ENCODE results near the gene FAM151A. TPM values are rescaled to one million over a fixed set of nuclear protein-coding genes. Genes with fewer than 3 reads are reported as not detected.

The FAM151A gene
- polyA plus RNA-seq, 1 donor (not counting 4 experiments of a cell fraction or from before 2014, with no cell fraction given), result 0.07 TPM

GRCh38 chr1:54580856-54581550 is 42.3 kb downstream of the FAM151A start:
- H3K9me3 ChIP-seq (ENCODE audit: control insufficient read depth, low read depth, low read length), result no peaks in the 10 kb centered on the region
- H3K9me1 ChIP-seq (ENCODE audit: control insufficient read depth, extremely low read depth, insufficient read depth, low read length), result peaks cover 2% of the 10 kb centered on the region
- no peak overlapping the region for H3K4me3 ChIP-seq (ENCODE audit: control insufficient read depth in 2 of 3, extremely low read depth in 1 of 3, insufficient read depth in 2 of 3, low read depth in 1 of 3, low read length in 3 of 3)
- H3K4me1 ChIP-seq (ENCODE audit: control insufficient read depth, extremely low read depth, insufficient read depth, low read length), result peaks cover 13% of the 10 kb centered on the region
- no peak for FAIRE-seq
- dilution Hi-C loops (cut with MboI; ENCODE audit: extremely low pct_ligation_motif_present, low sequenced_read_pairs), result no loop called here
- no peaks in the 10 kb centered on the region for H3K79me2 ChIP-seq (ENCODE audit: control insufficient read depth, insufficient read depth, low read length)
- H4K20me1 ChIP-seq (ENCODE audit: control insufficient read depth, extremely low read depth, insufficient read depth, low read length), result no peaks in the 10 kb centered on the region
- H3K27me3 ChIP-seq (ENCODE audit: control insufficient read depth, extremely low read depth, insufficient read depth, low read length), result no peaks in the 10 kb centered on the region
- no peak overlapping the region for H2AFZ ChIP-seq (ENCODE audit: control insufficient read depth, low read length)
- H3K36me3 ChIP-seq (ENCODE audit: control insufficient read depth in 2 of 2, extremely low read depth in 1 of 2, insufficient read depth in 2 of 2, low read length in 2 of 2), result no peaks in the 10 kb centered on the region
- H3K27ac ChIP-seq (ENCODE audit: control insufficient read depth, insufficient read depth, low read length), result peak overlapping the region; percentile 25
- no peak for DNase-seq (ENCODE audit: low read depth, low spot score)
- no peak for TF ChIP-seq EZH2 (IDR thresholded peaks at IDR 0.05; ENCODE audit: low read length)
- TF ChIP-seq CTCF (optimal IDR thresholded peaks at IDR 0.05 in 1 of 3, IDR thresholded peaks at IDR 0.05 in 1 of 3, conservative IDR thresholded peaks at IDR 0.05 in 1 of 3; ENCODE audit: extremely low read depth in 1 of 3, insufficient read depth in 2 of 3, low read length in 3 of 3), result no peak
- peak overlapping the region; percentile 25 for H3K4me2 ChIP-seq (ENCODE audit: control insufficient read depth, extremely low read depth, insufficient read depth, low read depth, low read length)
- peak overlapping the region; percentile 45 for H3K9ac ChIP-seq (ENCODE audit: control insufficient read depth, extremely low read depth, insufficient read depth, low read length)

DNA sequence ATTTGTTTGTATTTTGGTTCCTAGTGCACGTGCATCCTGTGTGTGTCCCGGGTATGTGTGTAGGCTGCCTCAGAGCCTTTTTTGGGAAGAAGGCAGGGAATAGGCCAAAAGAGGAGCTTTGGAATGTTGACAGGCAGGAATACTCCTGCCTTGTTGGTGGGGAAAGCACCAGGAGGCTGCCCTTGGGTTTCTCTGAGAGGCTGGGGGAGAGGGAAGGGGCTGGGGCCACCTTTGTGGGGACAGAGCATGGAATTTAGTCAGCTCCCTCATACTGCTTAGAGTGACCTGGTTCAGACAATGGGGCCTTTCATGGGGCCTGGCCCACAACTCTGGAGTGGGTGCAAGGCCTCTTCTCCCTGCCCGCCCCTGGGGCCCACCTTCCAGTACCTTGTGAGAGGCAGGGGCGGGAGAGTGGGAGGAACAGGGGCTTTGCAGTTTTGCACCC is 44.0 kb downstream of the FAM151A start:
- Histone ChIP-seq H2AFZ (ENCODE audit: control insufficient read depth, low read length) (no peak overlapping the region), H3K4me2 (ENCODE audit: control insufficient read depth, extremely low read depth, insufficient read depth, low read depth, low read length) (no peak overlapping the region), H3K9ac (ENCODE audit: control insufficient read depth, extremely low read depth, insufficient read depth, low read length) (no peak overlapping the region), H3K4me1 (ENCODE audit: control insufficient read depth, extremely low read depth, insufficient read depth, low read length) (peaks cover 13% of the 10 kb centered on the region), H3K27me3 (ENCODE audit: control insufficient read depth, extremely low read depth, insufficient read depth, low read length) (no peaks in the 10 kb centered on the region), H3K9me1 (ENCODE audit: control insufficient read depth, extremely low read depth, insufficient read depth, low read length) (peaks cover 2% of the 10 kb centered on the region), H3K4me3 (ENCODE audit: control insufficient read depth in 2 of 3, extremely low read depth in 1 of 3, insufficient read depth in 2 of 3, low read depth in 1 of 3, low read length in 3 of 3) (no peak overlapping the region), H4K20me1 (ENCODE audit: control insufficient read depth, extremely low read depth, insufficient read depth, low read length) (no peaks in the 10 kb centered on the region), H3K27ac (ENCODE audit: control insufficient read depth, insufficient read depth, low read length) (no peak overlapping the region), H3K36me3 (ENCODE audit: control insufficient read depth in 2 of 2, extremely low read depth in 1 of 2, insufficient read depth in 2 of 2, low read length in 2 of 2) (no peaks in the 10 kb centered on the region), H3K79me2 (ENCODE audit: control insufficient read depth, insufficient read depth, low read length) (no peaks in the 10 kb centered on the region), H3K9me3 (ENCODE audit: control insufficient read depth, low read depth, low read length) (no peaks in the 10 kb centered on the region)
- TF ChIP-seq EZH2 (IDR thresholded peaks at IDR 0.05; ENCODE audit: low read length) (no peak), CTCF (optimal IDR thresholded peaks at IDR 0.05 in 1 of 3, IDR thresholded peaks at IDR 0.05 in 1 of 3, conservative IDR thresholded peaks at IDR 0.05 in 1 of 3; ENCODE audit: extremely low read depth in 1 of 3, insufficient read depth in 2 of 3, low read length in 3 of 3) (no peak)
- dilution Hi-C loops (cut with MboI; ENCODE audit: extremely low pct_ligation_motif_present, low sequenced_read_pairs), result no loop called here
- DNase-seq (ENCODE audit: low read depth, low spot score), result no peak
- FAIRE-seq, result no peak

All from keratinocyte (primary cell).